Testis (tissue), 2 donors: ENCODE data around the gene HSDL1.

Source experiments
- CTCF ChIP-seq, 3 experiments: fragments of 450-650 bp in 2 of 3; fragments of 200-600 bp in 1 of 3; sonication (generic) in 1 of 3; IDR thresholded peaks; one replicate each; pipeline ENCODE4 v1.5.1; 2016 to 2019; ENCODE audit warnings: antibody characterized with exemption in 3 of 3, mild to moderate bottlenecking in 2 of 3, moderate library complexity in 1 of 3
- POLR2A ChIP-seq: fragments of 450-650 bp; IDR thresholded peaks from one replicate; pipeline ENCODE4 v1.6.1; 2017; ENCODE audit warnings: antibody characterized with exemption, mild to moderate bottlenecking, moderate library complexity

GRCh38 chr16:84161037-84161436 is 16.1 kb upstream of the HSDL1 start:
- TF ChIP-seq CTCF (IDR thresholded peaks at IDR 0.05) (no peak), POLR2A (no peak)
